Ishikawa (cell line): ENCODE measurements around the gene GSG1L2.

Experiments used
- CEBPB ChIP-seq: IDR thresholded peaks from 2 replicates; pipeline ENCODE4 v1.6.1; 2012
- CREB1 ChIP-seq: IDR thresholded peaks from 2 replicates; pipeline ENCODE4 v1.6.1; 2012; ENCODE audit warnings: low read depth
- EGR1 ChIP-seq: IDR thresholded peaks from 2 replicates; pipeline ENCODE4 v1.6.1; 2012
- EP300 ChIP-seq: IDR thresholded peaks from 2 replicates; pipeline ENCODE4 v1.6.1; 2012; ENCODE audit warnings: borderline replicate concordance
- FOXM1 ChIP-seq: IDR thresholded peaks from 2 replicates; pipeline ENCODE4 v1.6.1; 2012; ENCODE audit warnings: low read depth, borderline replicate concordance
- NFIC ChIP-seq: IDR thresholded peaks from 2 replicates; pipeline ENCODE4 v1.6.1; 2012
- RAD21 ChIP-seq: IDR thresholded peaks from 2 replicates; pipeline ENCODE4 v1.6.1; 2012; ENCODE audit warnings: low read depth
- REST ChIP-seq: IDR thresholded peaks from 2 replicates; pipeline ENCODE4 v1.6.1; 2012; ENCODE audit warnings: low read depth, mild to moderate bottlenecking
- TAF1 ChIP-seq: IDR thresholded peaks from 2 replicates; pipeline ENCODE4 v1.6.1; 2012; ENCODE audit warnings: low read depth, mild to moderate bottlenecking
- TCF12 ChIP-seq: IDR thresholded peaks from 2 replicates; pipeline ENCODE4 v1.6.1; 2012; ENCODE audit warnings: low read depth
- TEAD4 ChIP-seq: IDR thresholded peaks from 2 replicates; pipeline ENCODE4 v1.6.1; 2012
- YY1 ChIP-seq: IDR thresholded peaks from 2 replicates; pipeline ENCODE4 v1.6.1; 2012; ENCODE audit warnings: low read depth
- ZBTB7A ChIP-seq: IDR thresholded peaks from 2 replicates; pipeline ENCODE4 v1.6.1; 2012; ENCODE audit warnings: low read depth
- TF ChIP-seq, protein P1 (sequence below): IDR thresholded peaks from 2 replicates; pipeline ENCODE4 v1.6.1; 2012
- TF ChIP-seq, protein P2 (sequence below): IDR thresholded peaks from 2 replicates; pipeline ENCODE4 v1.6.1; 2012

Gene GSG1L2

GRCh38 chr17:9829343-9829742 lies 7.5 kb upstream of the GSG1L2 start:
- TF ChIP-seq, protein P1, sequence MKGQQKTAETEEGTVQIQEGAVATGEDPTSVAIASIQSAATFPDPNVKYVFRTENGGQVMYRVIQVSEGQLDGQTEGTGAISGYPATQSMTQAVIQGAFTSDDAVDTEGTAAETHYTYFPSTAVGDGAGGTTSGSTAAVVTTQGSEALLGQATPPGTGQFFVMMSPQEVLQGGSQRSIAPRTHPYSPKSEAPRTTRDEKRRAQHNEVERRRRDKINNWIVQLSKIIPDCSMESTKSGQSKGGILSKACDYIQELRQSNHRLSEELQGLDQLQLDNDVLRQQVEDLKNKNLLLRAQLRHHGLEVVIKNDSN, result no peak
- TF ChIP-seq FOXM1, result no peak

- TF ChIP-seq EGR1, result no peak
- no peak for TF ChIP-seq NFIC
- no peak for TF ChIP-seq EP300
- no peak for TF ChIP-seq CREB1
- TF ChIP-seq, protein P2, sequence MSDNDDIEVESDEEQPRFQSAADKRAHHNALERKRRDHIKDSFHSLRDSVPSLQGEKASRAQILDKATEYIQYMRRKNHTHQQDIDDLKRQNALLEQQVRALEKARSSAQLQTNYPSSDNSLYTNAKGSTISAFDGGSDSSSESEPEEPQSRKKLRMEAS, result no peak
- TF ChIP-seq, protein P1, result no peak
- TF ChIP-seq ZBTB7A, result no peak
- no peak for TF ChIP-seq TCF12
These were observed 6.7 kb upstream of the GSG1L2 start for GRCh38 chr17:9828296-9829295.

GRCh38 chr17:9825641-9826150 lies 3.8 kb upstream of the GSG1L2 start, which contains the start of gene GLP2R:
Gene GLP2R, plus strand, starts transcription at chr17:9825924. Its CDS starts 140 bp downstream, at chr17:9826064.
- TF ChIP-seq, protein P1, result no peak
- TF ChIP-seq CEBPB (no peak), TAF1 (no peak), TEAD4 (no peak), REST (no peak), NFIC (no peak), RAD21 (no peak), FOXM1 (no peak), YY1 (no peak), EP300 (no peak), TCF12 (no peak), CREB1 (no peak), ZBTB7A (no peak), EGR1 (no peak)
- TF ChIP-seq, protein P2, result no peak

- TF ChIP-seq TCF12 (no peak), CREB1 (no peak), EGR1 (no peak), REST (no peak), YY1 (no peak), ZBTB7A (no peak), FOXM1 (no peak), CEBPB (no peak), NFIC (no peak), TAF1 (no peak), RAD21 (no peak), TEAD4 (no peak)
- TF ChIP-seq, protein P2, result no peak
- TF ChIP-seq, protein P1, result no peak
These were observed 3.0 kb upstream of the GSG1L2 start for GRCh38 chr17:9824797-9825338.
